Spinal cord (tissue), 10 donors: ENCODE measurements around the gene TP63. TPM values are rescaled to one million over a fixed set of nuclear protein-coding genes. Genes with fewer than 3 reads are reported as not detected.
A peak's percentile ranks its signal among the peaks of the same experiment; 100 is the strongest.

Source experiments
- DNase-seq, 6 donors: peaks; one replicate each; pipeline versions ENCODE4 v3.0.0 to v3.0.0-alpha.2; 2013 to 2015; ENCODE audit warnings: low spot score in 6 of 6, low read depth in 4 of 6
- H3K27ac ChIP-seq: one replicate; pipeline ENCODE4 v1.5.1; 2013; ENCODE audit warnings: low read depth, low read length, control low read depth
- H3K27me3 ChIP-seq: one replicate; pipeline ENCODE4 v1.6.1; 2013; ENCODE audit warnings: low read length; ENCODE audit not compliant: control insufficient read depth, insufficient read depth
- H3K36me3 ChIP-seq: one replicate; pipeline ENCODE4 v1.6.1; 2013; ENCODE audit warnings: low read length; ENCODE audit not compliant: control insufficient read depth, insufficient read depth
- H3K4me1 ChIP-seq: one replicate; pipeline ENCODE4 v1.6.1; 2013; ENCODE audit warnings: low read length; ENCODE audit not compliant: control insufficient read depth, insufficient read depth
- H3K4me3 ChIP-seq: one replicate; pipeline ENCODE4 v1.5.1; 2013; ENCODE audit warnings: low read depth, low read length, control low read depth
- H3K9me3 ChIP-seq: one replicate; pipeline ENCODE4 v1.6.1; 2013; ENCODE audit warnings: low read length; ENCODE audit not compliant: control insufficient read depth, insufficient read depth
- WGBS: methylation state at CpG from one replicate; pipeline ENCODE4 v1.1.5; 2013; ENCODE audit warnings: missing lambda C conversion rate; ENCODE audit not compliant: insufficient coverage; 5-methylcytosine and 5-hydroxymethylcytosine counted together
- long read RNA-seq, 4 donors: transcript quantifications; one replicate each; lab custom pipeline, GENCODE V29; 2026
- polyA plus RNA-seq, 2 donors: library from polyadenylated mRNA; unstranded; fragments of 120-200 nt; gene quantifications; one replicate each; pipeline ENCODE4 v1.2.1, GENCODE V29; 2013; ENCODE audit not compliant: insufficient read length in 2 of 2
- total RNA-seq, 2 donors: library from RNA; depleted of rRNA in 1 of 2; stranded (reverse); fragments of 120-200 nt in 1 of 2; fragments of >200 nt in 1 of 2; gene quantifications; one replicate each; pipeline versions ENCODE4 v1.2.3 to v1.2.4, GENCODE V29; 2013 to 2014
- donor health status: healthy.

TP63 gene
- total RNA-seq (1 to 10 TPM; 3.9 to 4.3 TPM), polyA plus RNA-seq (under 1 TPM; 0.29 to 0.60 TPM)
- long read RNA-seq, donor 1: 0 reads
- long read RNA-seq, donor 2: 0 reads
- long read RNA-seq, donor 3: 0 reads
- long read RNA-seq, donor 4: 0 reads

GRCh38 chr3:189631373-189631408, at the start of gene TP63:
TSS of gene TP63 (plus strand) at chr3:189631389. CDS start at chr3:189631516, 127 bp downstream.
- Histone ChIP-seq H3K4me3 (no peak within 1 kb of the TSS), H3K27ac (peak within 1 kb of the TSS; percentile 60), H3K9me3 (no peaks in the 10 kb centered on the region), H3K36me3 (no peaks in the 10 kb centered on the region), H3K27me3 (no peaks in the 10 kb centered on the region), H3K4me1 (no peaks in the 10 kb centered on the region)
- DNase-seq: no peak

GRCh38 chr3:189582179-189582578, 49.0 kb upstream of the TP63 start:
- Histone ChIP-seq H3K36me3 (no peaks in the 10 kb centered on the region), H3K27me3 (no peaks in the 10 kb centered on the region), H3K4me1 (no peaks in the 10 kb centered on the region), H3K27ac (no peak overlapping the region), H3K9me3 (no peaks in the 10 kb centered on the region), H3K4me3 (no peak overlapping the region)
- DNase-seq: no peak
- 100% methylated on average over 1 of the region's 3 CpGs for WGBS

- Histone ChIP-seq H3K27me3 (no peaks in the 10 kb centered on the region), H3K36me3 (no peaks in the 10 kb centered on the region), H3K4me3 (no peak overlapping the region), H3K4me1 (no peaks in the 10 kb centered on the region), H3K27ac (no peak overlapping the region), H3K9me3 (no peaks in the 10 kb centered on the region)
- 60% methylated on average over 1 of the region's 1 CpG for WGBS
- DNase-seq: no peak
Observed at GRCh38 chr3:189584645-189585044, 46.5 kb upstream of the TP63 start.

- Histone ChIP-seq H3K4me3 (no peak overlapping the region), H3K27me3 (no peaks in the 10 kb centered on the region), H3K4me1 (no peaks in the 10 kb centered on the region), H3K9me3 (no peaks in the 10 kb centered on the region), H3K27ac (no peak overlapping the region), H3K36me3 (no peaks in the 10 kb centered on the region)
- WGBS: 91% methylated on average over 4 of the region's 7 CpGs
- DNase-seq: no peak
Observed at GRCh38 chr3:189586941-189587663, 44.1 kb upstream of the TP63 start.

- H3K36me3 ChIP-seq: no peaks in the 10 kb centered on the region
- no peak for DNase-seq
Observed at GRCh38 chr3:189587664-189588040, 43.5 kb upstream of the TP63 start.

GRCh38 chr3:189588070-189588469, 43.1 kb upstream of the TP63 start:
- no peak overlapping the region for H3K4me3 ChIP-seq
- H3K27ac ChIP-seq: no peak overlapping the region
- no CpG with 5 or more reads among the region's 1 CpG for WGBS
- H3K27me3 ChIP-seq: no peaks in the 10 kb centered on the region
- H3K4me1 ChIP-seq: no peaks in the 10 kb centered on the region
- no peaks in the 10 kb centered on the region for H3K36me3 ChIP-seq
- no peaks in the 10 kb centered on the region for H3K9me3 ChIP-seq
- peak in 1 of 6 donors; percentile 3 for DNase-seq

More at GRCh38 chr3:189587664-189588040, 43.5 kb upstream of the TP63 start:
- H3K27me3 ChIP-seq: no peaks in the 10 kb centered on the region
- H3K9me3 ChIP-seq: no peaks in the 10 kb centered on the region
- no peak overlapping the region for H3K27ac ChIP-seq
- H3K4me3 ChIP-seq: no peak overlapping the region
- H3K4me1 ChIP-seq: no peaks in the 10 kb centered on the region

GRCh38 chr3:189588475-189589178, 42.6 kb upstream of the TP63 start:
- WGBS: 100% methylated on average over 1 of the region's 5 CpGs
- Histone ChIP-seq H3K4me1 (no peaks in the 10 kb centered on the region), H3K27ac (no peak overlapping the region), H3K36me3 (no peaks in the 10 kb centered on the region), H3K27me3 (no peaks in the 10 kb centered on the region), H3K4me3 (no peak overlapping the region), H3K9me3 (no peaks in the 10 kb centered on the region)
- DNase-seq: no peak

- Histone ChIP-seq H3K27me3 (no peaks in the 10 kb centered on the region), H3K4me1 (no peaks in the 10 kb centered on the region), H3K27ac (no peak overlapping the region), H3K9me3 (no peaks in the 10 kb centered on the region), H3K4me3 (no peak overlapping the region), H3K36me3 (no peaks in the 10 kb centered on the region)
- 100% methylated on average over 1 of the region's 1 CpG for WGBS
- no peak for DNase-seq
Observed at GRCh38 chr3:189589179-189589569, 42.0 kb upstream of the TP63 start.

- no peak for DNase-seq
- Histone ChIP-seq H3K27me3 (no peaks in the 10 kb centered on the region), H3K9me3 (no peaks in the 10 kb centered on the region), H3K4me1 (no peaks in the 10 kb centered on the region), H3K4me3 (no peak overlapping the region), H3K27ac (no peak overlapping the region), H3K36me3 (no peaks in the 10 kb centered on the region)
- 96% methylated on average over 2 of the region's 3 CpGs for WGBS
Observed at GRCh38 chr3:189590223-189590622, 41.0 kb upstream of the TP63 start.

GRCh38 chr3:189593581-189593980, 37.6 kb upstream of the TP63 start:
- no peaks in the 10 kb centered on the region for H3K4me1 ChIP-seq
- no peak overlapping the region for H3K27ac ChIP-seq
- H3K27me3 ChIP-seq: no peaks in the 10 kb centered on the region
- no peak for DNase-seq
- no peak overlapping the region for H3K4me3 ChIP-seq
- H3K9me3 ChIP-seq: no peaks in the 10 kb centered on the region
- H3K36me3 ChIP-seq: no peaks in the 10 kb centered on the region
